Aorta (tissue), 5 donors: ENCODE data around the gene MIF4GD. TPM values are rescaled to one million over a fixed set of nuclear protein-coding genes. Genes with fewer than 3 reads are reported as not detected.
A peak's percentile ranks its signal among the peaks of the same experiment; 100 is the strongest.

Experiments
- ATAC-seq: fragments of 200-7000 bp; cut with Tn5 transposase; one replicate; pipeline ENCODE4 v1.9.1; 2022; ENCODE audit warnings: moderate library complexity; ENCODE audit not compliant: low FRiP score
- DNase-seq, 2 donors: peaks; one replicate each; pipeline ENCODE4 v3.0.0-alpha.2; 2020
- H3K27ac ChIP-seq, 2 donors: one replicate each; pipeline ENCODE4 v1.5.1; 2013; ENCODE audit warnings: low read length in 2 of 2, mild to moderate bottlenecking in 2 of 2, moderate library complexity in 2 of 2, control low read depth in 1 of 2, inconsistent platforms in 1 of 2, low read depth in 1 of 2
- H3K27me3 ChIP-seq, 2 donors: one replicate each; pipeline ENCODE4 v1.6.1; 2013; ENCODE audit warnings: control low read depth in 1 of 2, low read length in 1 of 2, mild to moderate bottlenecking in 1 of 2, moderate library complexity in 1 of 2; ENCODE audit not compliant: insufficient read depth in 2 of 2, control insufficient read depth in 1 of 2
- H3K36me3 ChIP-seq, 2 donors: one replicate each; pipeline ENCODE4 v1.6.1; 2013; ENCODE audit warnings: control low read depth in 1 of 2, low read length in 1 of 2, mild to moderate bottlenecking in 1 of 2; ENCODE audit not compliant: insufficient read depth in 2 of 2, control insufficient read depth in 1 of 2
- H3K4me1 ChIP-seq, 2 donors: one replicate each; pipeline ENCODE4 v1.6.1; 2013; ENCODE audit warnings: low read length in 2 of 2, control low read depth in 1 of 2, mild to moderate bottlenecking in 1 of 2, moderate library complexity in 1 of 2; ENCODE audit not compliant: insufficient read depth in 2 of 2, control insufficient read depth in 1 of 2
- H3K4me3 ChIP-seq, 2 donors: one replicate each; pipeline ENCODE4 v1.5.1; 2013; ENCODE audit warnings: low read length in 2 of 2, control low read depth in 1 of 2, mild to moderate bottlenecking in 1 of 2
- H3K9me3 ChIP-seq: one replicate; pipeline ENCODE4 v1.6.1; 2013; ENCODE audit warnings: mild to moderate bottlenecking, low read length; ENCODE audit not compliant: control insufficient read depth
- WGBS, 2 donors: extraction: QIAGEN DNeasy Blood & Tissue Kit; methylation state at CpG; one replicate each; pipeline ENCODE4 v1.1.7; 2013; 5-methylcytosine and 5-hydroxymethylcytosine counted together
- intact Hi-C, 2 donors: fragments of 100-400 bp; cut with DNase I; formaldehyde crosslinking; loops; one replicate each; pipeline versions ENCODE4 v1.14.2 to v1.15.0; 2022
- long read RNA-seq, 2 donors: library from polyadenylated mRNA; unstranded; transcript quantifications; one replicate each; pipeline ENCODE4 v2.0.0, GENCODE V29; 2020 to 2021
- polyA plus RNA-seq, 2 donors: library from polyadenylated mRNA; stranded (reverse); fragments of 200-250 nt; gene quantifications; one replicate each; pipeline ENCODE4 v1.2.3, GENCODE V29; 2013
- total RNA-seq, 2 donors: library from RNA; stranded (reverse); fragmentation: NEBNext Ultra II Directional; extraction: Animal tissue kit (Norgen Biotek cat#: 25700); gene quantifications; one replicate each; pipeline ENCODE4 v1.2.1, GENCODE V29; 2021
- donor health status: healthy with polysubstance abuse.
- donor health status: Bipolar disorder and iron deficiency.
- donor health status: DM: no; HTN: no; CAD: no.
- donor health status: DM: no; HTN: no; CAD: no.
- donor health status: DM: yes; HTN: yes; CAD: no.

The MIF4GD gene, protein sequence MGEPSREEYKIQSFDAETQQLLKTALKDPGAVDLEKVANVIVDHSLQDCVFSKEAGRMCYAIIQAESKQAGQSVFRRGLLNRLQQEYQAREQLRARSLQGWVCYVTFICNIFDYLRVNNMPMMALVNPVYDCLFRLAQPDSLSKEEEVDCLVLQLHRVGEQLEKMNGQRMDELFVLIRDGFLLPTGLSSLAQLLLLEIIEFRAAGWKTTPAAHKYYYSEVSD
- 10 to 100 TPM; 26.2 to 27.4 TPM for total RNA-seq
- 10 to 100 TPM; 27.7 to 33.0 TPM for polyA plus RNA-seq
- long read RNA-seq, donor 1, transcript MIF4GD-208 (7 exons, 1,419 nt): minor isoform, 13 of 79 reads
- long read RNA-seq, donor 1, transcript MIF4GD-202 (6 exons, 1,306 nt): major isoform, 39 of 79 reads
- long read RNA-seq, donor 1, partial matches to known transcripts: 5 of 79 reads
- long read RNA-seq, donor 1, other reads (novel, unspliced or antisense): 10 of 79 reads
- long read RNA-seq, donor 2, transcript MIF4GD-214 (5 exons, 1,230 nt): minor isoform, 5 of 30 reads
- long read RNA-seq, donor 2, transcript MIF4GD-202 (6 exons, 1,306 nt): major isoform, 12 of 30 reads
- long read RNA-seq, donor 2, partial matches to known transcripts: 5 of 30 reads
- long read RNA-seq, donor 2, other reads (novel, unspliced or antisense): 5 of 30 reads

DNA sequence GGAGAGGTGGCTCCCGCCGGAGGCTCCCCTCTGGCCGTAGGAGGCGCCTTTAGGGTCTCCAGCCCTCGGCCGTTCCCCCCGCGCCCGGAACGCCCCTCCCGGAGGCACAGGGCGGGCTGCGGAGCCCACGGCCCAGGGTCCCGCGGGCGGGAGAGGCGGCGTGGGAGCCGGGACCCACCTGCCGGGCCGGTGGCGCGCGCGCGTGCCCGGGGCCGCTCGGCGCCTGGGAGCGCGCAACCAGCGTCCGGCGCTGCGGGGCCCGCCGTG is at the start of gene MIF4GD:
MIF4GD (minus strand) TSS at position 266 of the 267 bp plus-strand sequence. CDS start 1,036 bp downstream, outside the sequence.
- Histone ChIP-seq H3K4me1 (peaks cover 0 to 3% of the 10 kb centered on the region in 2 donors), H3K4me3 (peak within 1 kb of the TSS; percentile 56 to 76), H3K27me3 (no peaks in the 10 kb centered on the region), H3K9me3 (no peaks in the 10 kb centered on the region), H3K27ac (peak within 1 kb of the TSS; percentile 71 to 78), H3K36me3 (no peaks in the 10 kb centered on the region)
- WGBS, 2 donors: 1% methylated on average over 17 to 39 of the region's 39 CpGs
- intact Hi-C loops: loop anchor here in 1 of 2 donors (5.0 kb wide), 1 partner anchor 141 kb away; no protein-coding TSS in a partner anchor
- no peak for DNase-seq
- no peak for ATAC-seq

DNA sequence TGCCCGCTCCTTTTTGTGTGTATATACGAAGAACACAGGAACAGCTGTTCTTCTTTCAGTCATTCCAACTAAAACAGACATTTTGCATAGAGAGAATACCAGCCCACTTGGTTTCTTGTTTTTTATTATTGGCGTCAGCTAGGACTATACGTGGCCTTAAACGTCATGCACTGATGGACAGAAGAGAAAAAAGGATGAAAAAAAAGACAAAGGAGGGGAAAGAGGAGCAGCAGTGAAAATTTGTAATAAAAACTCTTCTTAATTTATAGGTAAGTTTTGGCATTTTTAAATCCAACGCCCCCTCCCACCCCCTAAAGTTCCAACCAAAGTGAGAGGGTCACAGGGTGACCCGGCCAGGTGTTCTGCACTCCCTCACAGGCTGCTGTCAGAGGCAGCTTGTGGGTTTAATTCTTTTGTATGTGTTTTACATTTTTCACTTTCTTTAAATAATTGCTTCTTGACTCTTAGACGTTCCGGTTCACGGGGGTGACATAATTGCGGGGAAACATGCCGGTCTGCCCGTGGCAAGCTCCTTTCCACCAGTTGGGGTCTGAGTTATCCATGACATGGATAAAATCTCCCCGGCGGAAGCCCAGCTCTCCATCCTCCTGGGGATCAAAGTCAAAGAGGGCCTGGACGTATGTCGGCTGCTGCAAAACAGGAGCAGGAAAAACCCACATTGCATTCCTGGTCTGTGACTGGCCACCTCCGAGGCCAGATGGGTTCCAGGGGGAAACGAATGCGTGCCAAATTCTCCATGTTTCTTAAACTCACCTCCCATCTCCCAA is 49.1 kb upstream of the MIF4GD start:
- DNase-seq (no peak), ATAC-seq (no peak)
- no peaks in the 10 kb centered on the region for H3K9me3 ChIP-seq
- no peaks in the 10 kb centered on the region for H3K27me3 ChIP-seq
- no peak overlapping the region for H3K4me3 ChIP-seq
- H3K4me1 ChIP-seq: no peaks in the 10 kb centered on the region
- peaks cover 2% of the 10 kb centered on the region in 2 donors for H3K36me3 ChIP-seq
- 81% methylated on average over 20 of the region's 20 CpGs for WGBS, 2 donors
- no peak overlapping the region for H3K27ac ChIP-seq
- intact Hi-C loops: loop anchor here in 1 of 2 donors (10.0 kb wide), 1 partner anchor 195 kb away; the partner anchor contains the start of genes CASKIN2 and TSEN54

DNA sequence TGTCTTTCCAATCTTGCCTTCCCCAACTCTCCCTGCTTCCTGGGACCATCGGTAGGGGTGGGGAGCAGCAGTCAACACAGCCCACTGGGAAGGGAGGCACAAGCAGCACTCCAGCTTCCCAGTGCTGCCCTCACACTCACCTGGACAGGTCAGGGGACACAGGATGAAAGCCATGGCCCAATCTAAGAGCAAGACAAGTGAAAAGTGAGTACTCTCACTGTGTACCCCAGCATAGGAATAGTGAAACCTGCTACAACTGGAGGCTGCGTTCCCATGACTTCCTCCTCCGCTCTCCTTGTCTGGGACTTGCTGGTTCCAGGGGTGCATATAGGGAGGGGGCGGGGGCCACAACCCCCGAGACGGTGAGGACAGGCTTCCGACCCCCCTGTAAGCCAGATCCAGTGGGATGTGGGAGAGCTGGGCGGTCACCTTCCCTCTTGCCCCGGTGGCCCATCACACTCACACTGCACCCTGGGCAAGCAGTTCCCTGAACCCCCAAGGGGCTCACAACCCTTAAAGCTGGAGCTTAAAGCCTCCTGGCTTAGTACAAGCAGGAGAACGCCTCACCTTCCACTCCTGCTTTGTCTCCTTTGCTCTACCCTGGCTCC is 47.7 kb upstream of the MIF4GD start:
- H3K9me3 ChIP-seq: no peaks in the 10 kb centered on the region
- H3K27ac ChIP-seq: no peak overlapping the region
- H3K36me3 ChIP-seq: peaks cover 2% of the 10 kb centered on the region in 2 donors
- no peak overlapping the region for H3K4me3 ChIP-seq
- intact Hi-C loops: no loop called here
- WGBS, 2 donors: 80 to 86% methylated on average over 10 of the region's 10 CpGs
- no peaks in the 10 kb centered on the region for H3K27me3 ChIP-seq
- ATAC-seq (no peak), DNase-seq (no peak)
- H3K4me1 ChIP-seq: no peaks in the 10 kb centered on the region

DNA sequence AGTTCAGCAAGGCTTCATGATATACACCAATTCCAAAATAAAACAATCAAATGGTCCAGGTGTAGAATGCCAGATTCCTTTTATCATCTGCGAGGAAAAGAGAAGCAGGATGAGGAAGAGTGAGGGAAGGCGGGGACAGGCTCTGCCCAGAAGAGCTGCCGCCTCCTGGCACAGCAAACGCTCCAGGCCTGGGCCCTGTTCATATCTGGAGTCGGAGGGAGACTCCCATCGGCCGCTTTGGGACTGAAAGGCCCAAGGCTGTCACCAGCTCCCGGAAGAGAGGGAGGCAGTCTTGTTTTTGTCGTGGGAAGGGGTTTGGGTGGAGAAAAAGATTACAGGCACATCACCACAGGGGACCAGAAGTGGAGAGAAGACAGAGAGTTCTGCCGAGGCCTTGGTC is 47.2 kb upstream of the MIF4GD start:
- no peak for ATAC-seq
- no peaks in the 10 kb centered on the region for H3K9me3 ChIP-seq
- intact Hi-C loops: no loop called here
- no peak overlapping the region for H3K27ac ChIP-seq
- peaks cover 2% of the 10 kb centered on the region in 2 donors for H3K36me3 ChIP-seq
- no peaks in the 10 kb centered on the region for H3K27me3 ChIP-seq
- DNase-seq: no peak
- 67 to 70% methylated on average over 10 of the region's 10 CpGs for WGBS, 2 donors
- no peak overlapping the region for H3K4me3 ChIP-seq
- H3K4me1 ChIP-seq: no peaks in the 10 kb centered on the region

DNA sequence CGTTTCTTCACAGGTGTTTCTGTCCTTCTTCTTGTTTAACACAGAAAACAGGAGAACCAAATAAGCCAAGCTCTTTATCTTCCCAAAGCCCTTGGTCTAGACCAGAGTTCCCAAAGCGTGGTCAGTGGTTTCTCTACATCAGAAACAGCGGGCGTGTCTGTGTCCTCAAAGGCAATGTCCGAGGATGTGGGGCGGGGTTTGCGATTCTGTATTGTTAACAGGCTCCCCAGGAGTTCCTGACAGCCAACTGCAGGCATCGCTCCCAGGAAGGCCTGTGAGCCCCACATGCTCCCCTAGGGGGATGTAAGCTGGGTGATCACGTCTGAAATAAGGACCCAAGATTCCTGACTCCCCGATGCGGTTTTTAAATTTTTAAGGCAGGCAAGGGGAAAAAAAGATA is 46.6 kb upstream of the MIF4GD start:
- no peaks in the 10 kb centered on the region for H3K9me3 ChIP-seq
- peaks cover 2% of the 10 kb centered on the region in 2 donors for H3K36me3 ChIP-seq
- DNase-seq (no peak), ATAC-seq (no peak)
- no peaks in the 10 kb centered on the region for H3K27me3 ChIP-seq
- H3K4me1 ChIP-seq: no peaks in the 10 kb centered on the region
- H3K4me3 ChIP-seq: no peak overlapping the region
- WGBS, 2 donors: 79 to 82% methylated on average over 11 of the region's 11 CpGs
- H3K27ac ChIP-seq: no peak overlapping the region
- intact Hi-C loops: no loop called here

DNA sequence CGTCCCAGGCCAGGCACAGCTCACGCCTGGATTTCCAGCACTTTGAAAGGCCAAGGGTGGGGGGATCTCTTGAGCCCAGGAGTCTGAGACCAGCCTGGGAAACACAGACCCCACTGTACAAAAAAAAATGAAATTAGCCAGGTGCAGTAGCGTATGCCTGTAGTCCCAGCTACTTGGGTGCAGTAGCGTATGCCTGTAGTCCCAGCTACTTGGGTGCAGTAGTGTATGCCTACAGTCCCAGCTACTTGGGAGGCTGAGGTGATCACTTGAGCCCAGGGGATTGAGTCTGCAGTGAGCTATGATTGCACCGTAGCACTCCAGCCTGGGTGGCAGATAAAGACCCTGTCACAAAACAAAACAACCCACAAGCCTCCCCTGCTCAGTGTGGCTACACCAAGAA is 45.2 kb upstream of the MIF4GD start:
- no peak for DNase-seq
- H3K36me3 ChIP-seq: peaks cover 0 to 2% of the 10 kb centered on the region in 2 donors
- H3K27ac ChIP-seq: no peak overlapping the region
- no peaks in the 10 kb centered on the region for H3K27me3 ChIP-seq
- intact Hi-C loops: no loop called here
- 80 to 86% methylated on average over 5 of the region's 5 CpGs for WGBS, 2 donors
- H3K4me3 ChIP-seq: no peak overlapping the region
- ATAC-seq: no peak
- no peaks in the 10 kb centered on the region for H3K4me1 ChIP-seq
- H3K9me3 ChIP-seq: no peaks in the 10 kb centered on the region

DNA sequence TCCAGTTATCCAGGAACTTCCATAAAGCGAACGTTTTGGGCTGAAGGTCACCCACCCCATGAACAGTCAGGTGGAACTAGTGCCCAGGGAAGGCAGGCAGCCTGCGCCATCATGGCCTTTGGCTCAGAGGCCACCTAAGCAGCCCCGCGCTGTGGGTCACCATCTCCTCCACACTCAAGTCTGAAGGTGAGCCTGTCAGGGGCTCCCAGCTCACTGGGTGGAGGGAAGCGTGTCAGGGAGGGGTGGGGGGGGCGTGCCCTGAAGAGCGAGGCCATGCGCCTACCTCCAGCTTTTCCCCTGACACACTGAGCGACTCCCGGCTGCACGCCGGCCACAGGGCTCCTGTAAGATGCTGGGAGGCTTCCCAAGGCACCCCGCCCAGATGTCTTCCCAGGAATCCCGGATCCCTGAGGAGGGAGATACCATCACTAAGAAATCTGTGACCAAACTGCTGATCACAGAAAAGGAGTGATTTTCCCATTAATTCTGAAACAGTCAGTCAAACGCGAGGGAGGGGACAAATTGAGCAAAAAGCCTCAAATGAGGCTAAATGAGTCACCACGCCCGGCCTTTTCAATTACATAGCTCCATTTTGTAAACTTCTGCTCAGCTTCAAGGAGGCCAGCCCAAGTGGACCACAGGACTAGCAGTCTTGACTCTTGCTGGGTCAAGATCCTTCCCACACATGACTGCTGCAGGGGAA is 44.7 kb upstream of the MIF4GD start:
- H3K4me1 ChIP-seq: no peaks in the 10 kb centered on the region
- 85 to 87% methylated on average over 19 of the region's 19 CpGs for WGBS, 2 donors
- H3K36me3 ChIP-seq: peaks cover 0 to 2% of the 10 kb centered on the region in 2 donors
- H3K9me3 ChIP-seq: no peaks in the 10 kb centered on the region
- ATAC-seq (no peak), DNase-seq (no peak)
- no peak overlapping the region for H3K27ac ChIP-seq
- no peak overlapping the region for H3K4me3 ChIP-seq
- intact Hi-C loops: no loop called here
- no peaks in the 10 kb centered on the region for H3K27me3 ChIP-seq

DNA sequence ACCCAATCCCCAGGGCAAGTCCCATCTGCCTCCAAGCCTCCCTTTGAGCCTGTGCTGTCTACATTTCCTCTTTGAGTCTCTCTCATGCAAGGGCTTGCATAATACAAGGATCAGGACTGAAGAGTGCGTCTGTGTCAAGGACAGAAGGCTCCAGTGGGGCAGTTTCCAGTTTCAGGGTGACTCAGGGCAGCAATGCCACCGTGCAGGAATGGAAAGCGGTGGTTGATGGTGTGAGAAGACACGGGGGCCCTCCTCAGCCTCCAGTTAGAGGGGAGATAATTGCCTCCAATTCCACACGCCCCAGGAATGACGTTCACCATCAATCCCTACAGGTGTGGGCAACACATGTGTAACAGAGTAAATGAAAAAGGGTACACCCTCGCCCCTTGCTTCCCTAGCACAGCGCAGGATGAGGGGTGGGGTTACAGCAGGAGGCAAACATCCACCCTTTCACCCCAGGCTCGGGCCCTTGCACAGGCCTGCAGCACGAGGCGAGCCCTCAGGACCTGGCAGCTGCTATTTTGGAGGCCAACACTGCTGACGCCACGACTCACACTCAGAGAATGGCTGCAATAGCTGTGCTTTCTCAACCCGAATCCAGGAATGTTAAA is 43.0 kb upstream of the MIF4GD start:
- ATAC-seq (peak; percentile 42), DNase-seq (peak in 1 of 2 donors; percentile 77)
- no peak overlapping the region for H3K4me3 ChIP-seq
- WGBS, 2 donors: 78 to 80% methylated on average over 14 of the region's 14 CpGs
- H3K4me1 ChIP-seq: no peaks in the 10 kb centered on the region
- no peak overlapping the region for H3K27ac ChIP-seq
- no peaks in the 10 kb centered on the region for H3K27me3 ChIP-seq
- intact Hi-C loops: no loop called here
- H3K36me3 ChIP-seq: no peaks in the 10 kb centered on the region
- no peaks in the 10 kb centered on the region for H3K9me3 ChIP-seq
